MM.1S (cell line): Measurements from ENCODE around the gene ELP4.

Experiments
- DNase-seq: peaks from one replicate; pipeline ENCODE4 v3.0.0-alpha.2; 2015
- H2AFZ ChIP-seq: fragments of 300-600 bp; sonication (generic); 2 replicates; pipeline ENCODE4 v1.6.0; 2016; ENCODE audit warnings: antibody characterized with exemption, low read length
- H3F3A ChIP-seq: fragments of 300-600 bp; sonication (generic); 2 replicates; pipeline ENCODE4 v1.6.1; 2016; ENCODE audit warnings: mild to moderate bottlenecking, antibody characterized with exemption, low read length, moderate library complexity, mixed read lengths; ENCODE audit not compliant: insufficient read depth
- H3K27ac ChIP-seq: fragments of 300-600 bp; sonication (generic); 2 replicates; pipeline ENCODE4 v1.5.1; 2016; ENCODE audit warnings: mild to moderate bottlenecking, low read length
- H3K27me3 ChIP-seq: fragments of 300-600 bp; sonication (generic); replicated peaks from 2 replicates; pipeline ENCODE4 v1.6.0; 2016; ENCODE audit warnings: low read length; ENCODE audit not compliant: insufficient read depth
- H3K36me3 ChIP-seq: fragments of 300-600 bp; sonication (generic); replicated peaks from 2 replicates; pipeline ENCODE4 v1.6.1; 2016; ENCODE audit warnings: mild to moderate bottlenecking, low read length, mixed read lengths; ENCODE audit not compliant: insufficient read depth
- H3K4me1 ChIP-seq: fragments of 300-600 bp; sonication (generic); 2 replicates; pipeline ENCODE4 v1.6.1; 2016; ENCODE audit warnings: low read length, mixed read lengths
- H3K4me2 ChIP-seq: fragments of 300-600 bp; sonication (generic); 2 replicates; pipeline ENCODE4 v1.6.0; 2016; ENCODE audit warnings: low read depth, low read length
- H3K4me3 ChIP-seq: fragments of 300-600 bp; sonication (generic); 2 replicates; pipeline ENCODE4 v1.5.1; 2016; ENCODE audit warnings: low read length, mixed read lengths
- H3K79me2 ChIP-seq: fragments of 300-600 bp; sonication (generic); 2 replicates; pipeline ENCODE4 v1.6.1; 2016; ENCODE audit warnings: mixed run types, low read length, mixed read lengths
- H3K9ac ChIP-seq: fragments of 300-600 bp; sonication (generic); 2 replicates; pipeline ENCODE4 v1.6.1; 2016; ENCODE audit warnings: low read length, mixed read lengths
- H3K9me2 ChIP-seq: fragments of 300-600 bp; sonication (generic); replicated peaks from 2 replicates; pipeline ENCODE4 v1.6.1; 2016; ENCODE audit warnings: mild to moderate bottlenecking, low read length, mixed read lengths; ENCODE audit not compliant: insufficient read depth
- H3K9me3 ChIP-seq: fragments of 300-600 bp; sonication (generic); replicated peaks from 2 replicates; pipeline ENCODE4 v1.6.1; 2016; ENCODE audit warnings: mild to moderate bottlenecking, low read length, mixed read lengths; ENCODE audit not compliant: insufficient read depth
- H4K20me1 ChIP-seq: fragments of 300-600 bp; sonication (generic); 2 replicates; pipeline ENCODE4 v1.6.1; 2016; ENCODE audit warnings: mild to moderate bottlenecking, low read length, moderate library complexity, mixed read lengths; ENCODE audit not compliant: insufficient read depth
- EZH2 ChIP-seq: fragments of 300-600 bp; sonication (generic); optimal IDR thresholded peaks from 2 replicates; pipeline ENCODE3; 2017; ENCODE audit warnings: low read depth, mild to moderate bottlenecking, antibody characterized with exemption, low read length, mixed read lengths
- EZH2phosphoT487 ChIP-seq: fragments of 300-600 bp; sonication (generic); IDR thresholded peaks from 2 replicates; pipeline ENCODE4 v1.6.1; 2018; ENCODE audit warnings: antibody characterized with exemption, low read length
- TF ChIP-seq, protein P1 (sequence below): fragments of 300-600 bp; sonication (generic); IDR thresholded peaks from 2 replicates; pipeline ENCODE4 v1.5.1; 2016; ENCODE audit warnings: antibody characterized with exemption, low read length, mixed read lengths

Gene ELP4

DNA sequence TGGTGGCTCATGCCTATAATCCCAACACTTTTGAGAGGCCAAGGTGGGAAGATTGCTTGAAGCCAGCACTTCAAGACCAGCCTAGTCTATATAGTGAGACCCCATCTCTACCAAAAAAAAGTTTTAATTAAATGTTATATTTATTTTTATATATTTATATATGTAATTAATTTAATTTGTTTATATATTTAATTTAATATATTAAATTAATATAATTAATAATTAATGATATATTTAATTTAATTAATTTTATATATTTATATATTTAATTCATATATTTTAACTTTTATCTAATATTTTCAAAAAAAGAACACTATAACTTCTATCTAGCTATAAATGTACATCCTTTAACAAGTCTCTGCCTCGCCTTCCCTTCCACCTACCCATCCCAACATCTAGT, 196.8 kb downstream of the ELP4 start:
- no peaks in the 10 kb centered on the region for H3K27me3 ChIP-seq
- no peak overlapping the region for H2AFZ ChIP-seq
- H3K79me2 ChIP-seq = no peaks in the 10 kb centered on the region
- H3K9me3 ChIP-seq = no peaks in the 10 kb centered on the region
- no peaks in the 10 kb centered on the region for H4K20me1 ChIP-seq
- no peak overlapping the region for H3K9ac ChIP-seq
- no peak overlapping the region for H3K4me2 ChIP-seq
- no peaks in the 10 kb centered on the region for H3F3A ChIP-seq
- H3K27ac ChIP-seq = no peak overlapping the region
- DNase-seq = no peak
- no peak for TF ChIP-seq EZH2phosphoT487
- no peak for TF ChIP-seq EZH2
- TF ChIP-seq, protein P1, sequence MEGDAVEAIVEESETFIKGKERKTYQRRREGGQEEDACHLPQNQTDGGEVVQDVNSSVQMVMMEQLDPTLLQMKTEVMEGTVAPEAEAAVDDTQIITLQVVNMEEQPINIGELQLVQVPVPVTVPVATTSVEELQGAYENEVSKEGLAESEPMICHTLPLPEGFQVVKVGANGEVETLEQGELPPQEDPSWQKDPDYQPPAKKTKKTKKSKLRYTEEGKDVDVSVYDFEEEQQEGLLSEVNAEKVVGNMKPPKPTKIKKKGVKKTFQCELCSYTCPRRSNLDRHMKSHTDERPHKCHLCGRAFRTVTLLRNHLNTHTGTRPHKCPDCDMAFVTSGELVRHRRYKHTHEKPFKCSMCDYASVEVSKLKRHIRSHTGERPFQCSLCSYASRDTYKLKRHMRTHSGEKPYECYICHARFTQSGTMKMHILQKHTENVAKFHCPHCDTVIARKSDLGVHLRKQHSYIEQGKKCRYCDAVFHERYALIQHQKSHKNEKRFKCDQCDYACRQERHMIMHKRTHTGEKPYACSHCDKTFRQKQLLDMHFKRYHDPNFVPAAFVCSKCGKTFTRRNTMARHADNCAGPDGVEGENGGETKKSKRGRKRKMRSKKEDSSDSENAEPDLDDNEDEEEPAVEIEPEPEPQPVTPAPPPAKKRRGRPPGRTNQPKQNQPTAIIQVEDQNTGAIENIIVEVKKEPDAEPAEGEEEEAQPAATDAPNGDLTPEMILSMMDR = no peak
- H3K36me3 ChIP-seq = no peaks in the 10 kb centered on the region
- H3K4me3 ChIP-seq = no peak overlapping the region
- no peaks in the 10 kb centered on the region for H3K4me1 ChIP-seq
- no peaks in the 10 kb centered on the region for H3K9me2 ChIP-seq

DNA sequence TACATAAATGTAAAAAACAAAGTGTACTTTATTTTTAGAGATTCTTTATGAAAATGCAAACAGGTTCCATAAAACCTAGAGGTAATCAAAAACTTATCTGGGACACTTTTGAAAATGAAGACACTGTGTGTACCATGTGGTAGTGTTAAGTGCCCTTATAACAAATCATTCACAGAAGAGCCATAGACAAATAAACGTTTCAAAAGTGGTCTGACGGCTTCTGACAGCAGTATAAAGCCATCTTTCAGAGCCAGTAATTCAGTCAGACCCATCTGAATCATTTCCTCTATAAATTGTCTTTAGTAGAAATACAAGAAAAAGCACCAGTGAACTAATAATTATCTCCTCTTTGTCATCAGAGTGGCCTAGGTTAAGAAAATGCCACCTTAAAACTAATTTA, 201.6 kb downstream of the ELP4 start:
- DNase-seq = no peak
- no peaks in the 10 kb centered on the region for H3F3A ChIP-seq
- no peaks in the 10 kb centered on the region for H3K9me2 ChIP-seq
- H3K79me2 ChIP-seq = no peaks in the 10 kb centered on the region
- H3K4me1 ChIP-seq = no peaks in the 10 kb centered on the region
- H4K20me1 ChIP-seq = no peaks in the 10 kb centered on the region
- no peaks in the 10 kb centered on the region for H3K27me3 ChIP-seq
- H2AFZ ChIP-seq = no peak overlapping the region
- no peak overlapping the region for H3K27ac ChIP-seq
- no peak overlapping the region for H3K4me2 ChIP-seq
- no peak overlapping the region for H3K9ac ChIP-seq
- TF ChIP-seq, protein P1 = no peak
- TF ChIP-seq EZH2 = no peak
- no peak for TF ChIP-seq EZH2phosphoT487
- no peak overlapping the region for H3K4me3 ChIP-seq
- H3K36me3 ChIP-seq = no peaks in the 10 kb centered on the region
- no peaks in the 10 kb centered on the region for H3K9me3 ChIP-seq

DNA sequence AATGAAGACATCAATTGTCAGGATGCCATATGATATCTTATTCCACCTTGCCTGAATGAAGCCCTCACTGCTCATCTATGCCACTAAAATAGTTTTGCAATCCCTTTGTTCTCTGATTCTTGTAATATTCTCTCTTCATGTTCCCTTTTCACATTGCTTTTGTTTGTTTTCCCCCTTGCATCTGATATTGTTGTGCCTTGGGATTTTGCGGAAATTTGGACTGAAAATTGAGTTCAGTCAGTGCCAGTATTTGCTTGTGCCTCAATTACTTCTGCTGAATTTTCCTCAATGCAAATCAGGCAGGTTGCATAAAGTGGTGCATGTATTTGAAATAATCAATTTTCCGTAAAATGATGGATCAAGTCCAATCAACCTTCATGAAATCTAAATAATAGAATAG, 203.3 kb downstream of the ELP4 start:
- no peaks in the 10 kb centered on the region for H4K20me1 ChIP-seq
- no peaks in the 10 kb centered on the region for H3K27me3 ChIP-seq
- H3K4me1 ChIP-seq = no peaks in the 10 kb centered on the region
- H3F3A ChIP-seq = no peaks in the 10 kb centered on the region
- no peak overlapping the region for H2AFZ ChIP-seq
- no peak for DNase-seq
- no peak overlapping the region for H3K9ac ChIP-seq
- H3K4me3 ChIP-seq = no peak overlapping the region
- H3K9me3 ChIP-seq = no peaks in the 10 kb centered on the region
- TF ChIP-seq EZH2phosphoT487 (no peak), EZH2 (no peak)
- TF ChIP-seq, protein P1 = no peak
- no peaks in the 10 kb centered on the region for H3K9me2 ChIP-seq
- no peak overlapping the region for H3K27ac ChIP-seq
- no peaks in the 10 kb centered on the region for H3K36me3 ChIP-seq
- H3K4me2 ChIP-seq = no peak overlapping the region
- H3K79me2 ChIP-seq = no peaks in the 10 kb centered on the region
